Ovary (tissue), 3 donors: ENCODE results near the gene WDR37.

Experiments used
- POLR2A ChIP-seq: fragments of 450-650 bp; IDR thresholded peaks from one replicate; pipeline ENCODE4 v1.6.1; 2017; ENCODE audit warnings: antibody characterized with exemption, mild to moderate bottlenecking, moderate library complexity
- TF ChIP-seq, protein P1 (sequence below), 3 donors: fragments of 450-650 bp in 2 of 3; fragments of 200-600 bp in 1 of 3; IDR thresholded peaks; one replicate each; pipeline versions ENCODE4 v1.5.1 to v1.8.0; 2016 to 2022; ENCODE audit warnings: antibody characterized with exemption in 3 of 3, mild to moderate bottlenecking in 1 of 3
- donor health status: DM: no; HTN: no; CAD: no.

DNA sequence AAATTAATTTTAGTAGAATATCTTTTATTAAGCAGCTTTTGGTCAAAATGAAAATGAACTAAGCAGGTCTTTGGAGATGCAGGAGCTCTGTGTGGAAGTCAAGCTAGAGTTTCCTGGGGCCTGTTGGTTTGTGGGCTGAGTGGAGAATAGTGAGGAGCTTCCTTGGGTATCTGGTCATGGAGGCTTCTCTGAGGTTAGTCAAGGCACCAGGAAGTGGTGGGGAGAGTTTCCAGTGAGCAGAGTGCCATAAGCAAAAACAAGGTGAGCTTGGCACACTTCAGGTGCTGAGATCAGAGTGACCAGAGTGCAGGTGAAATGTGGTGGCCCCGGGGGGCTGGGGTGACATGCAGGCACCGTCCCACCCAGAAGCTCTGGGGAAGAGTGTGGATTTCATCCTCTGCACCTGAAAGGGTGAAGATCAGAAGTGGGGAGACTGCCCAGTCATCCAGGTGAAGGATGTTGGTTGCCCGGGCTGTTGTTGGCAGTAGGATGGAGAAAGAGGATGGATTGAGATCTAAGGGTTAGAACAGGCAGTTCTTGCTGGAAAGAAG, 77.4 kb downstream of the WDR37 start:
- TF ChIP-seq, protein P1, sequence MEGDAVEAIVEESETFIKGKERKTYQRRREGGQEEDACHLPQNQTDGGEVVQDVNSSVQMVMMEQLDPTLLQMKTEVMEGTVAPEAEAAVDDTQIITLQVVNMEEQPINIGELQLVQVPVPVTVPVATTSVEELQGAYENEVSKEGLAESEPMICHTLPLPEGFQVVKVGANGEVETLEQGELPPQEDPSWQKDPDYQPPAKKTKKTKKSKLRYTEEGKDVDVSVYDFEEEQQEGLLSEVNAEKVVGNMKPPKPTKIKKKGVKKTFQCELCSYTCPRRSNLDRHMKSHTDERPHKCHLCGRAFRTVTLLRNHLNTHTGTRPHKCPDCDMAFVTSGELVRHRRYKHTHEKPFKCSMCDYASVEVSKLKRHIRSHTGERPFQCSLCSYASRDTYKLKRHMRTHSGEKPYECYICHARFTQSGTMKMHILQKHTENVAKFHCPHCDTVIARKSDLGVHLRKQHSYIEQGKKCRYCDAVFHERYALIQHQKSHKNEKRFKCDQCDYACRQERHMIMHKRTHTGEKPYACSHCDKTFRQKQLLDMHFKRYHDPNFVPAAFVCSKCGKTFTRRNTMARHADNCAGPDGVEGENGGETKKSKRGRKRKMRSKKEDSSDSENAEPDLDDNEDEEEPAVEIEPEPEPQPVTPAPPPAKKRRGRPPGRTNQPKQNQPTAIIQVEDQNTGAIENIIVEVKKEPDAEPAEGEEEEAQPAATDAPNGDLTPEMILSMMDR (IDR thresholded peaks at IDR 0.05): no peak
- no peak for TF ChIP-seq POLR2A
